HEK293 (cell line): ENCODE measurements around the gene ASB5.

Experiments used
- KLF7 ChIP-seq: fragments of 450-650 bp; formaldehyde crosslinking; IDR thresholded peaks from 2 replicates; pipeline ENCODE4 v1.5.1; 2016; ENCODE audit warnings: missing biosample characterization, missing genetic modification characterization, borderline replicate concordance
- OVOL3 ChIP-seq: fragments of 450-650 bp; formaldehyde crosslinking; IDR thresholded peaks from 2 replicates; pipeline ENCODE4 v1.5.1; 2016; ENCODE audit warnings: missing biosample characterization, missing genetic modification characterization
- YY1 ChIP-seq: fragments of 450-650 bp; formaldehyde crosslinking; IDR thresholded peaks from 2 replicates; pipeline ENCODE4 v1.5.1; 2018; ENCODE audit warnings: missing biosample characterization, missing genetic modification characterization
- ZBTB17 ChIP-seq: fragments of 450-650 bp; formaldehyde crosslinking; IDR thresholded peaks from 2 replicates; pipeline ENCODE4 v1.5.1; 2016; ENCODE audit warnings: missing biosample characterization, missing genetic modification characterization
- ZBTB8A ChIP-seq: fragments of 450-650 bp; formaldehyde crosslinking; IDR thresholded peaks from 2 replicates; pipeline ENCODE4 v1.5.1; 2016; ENCODE audit warnings: missing biosample characterization, missing genetic modification characterization
- ZNF121 ChIP-seq: fragments of 450-650 bp; formaldehyde crosslinking; IDR thresholded peaks from 2 replicates; pipeline ENCODE4 v1.5.1; 2016; ENCODE audit warnings: missing biosample characterization, missing genetic modification characterization
- ZNF214 ChIP-seq: fragments of 450-650 bp; formaldehyde crosslinking; IDR thresholded peaks from 2 replicates; pipeline ENCODE4 v1.5.1; 2017; ENCODE audit warnings: missing biosample characterization, mild to moderate bottlenecking, missing genetic modification characterization, borderline replicate concordance
- ZNF366 ChIP-seq: fragments of 450-650 bp; formaldehyde crosslinking; conservative IDR thresholded peaks from 2 replicates; pipeline ENCODE4 v1.5.1; 2016; ENCODE audit warnings: missing biosample characterization, missing genetic modification characterization
- ZNF558 ChIP-seq: fragments of 450-650 bp; formaldehyde crosslinking; IDR thresholded peaks from 2 replicates; pipeline ENCODE4 v1.5.1; 2016; ENCODE audit warnings: missing biosample characterization, missing genetic modification characterization
- ZNF561 ChIP-seq: fragments of 450-650 bp; IDR thresholded peaks from 2 replicates; pipeline ENCODE4 v1.5.1; 2018; ENCODE audit warnings: missing biosample characterization, missing genetic modification characterization, borderline replicate concordance
- ZNF658 ChIP-seq: fragments of 450-650 bp; formaldehyde crosslinking; IDR thresholded peaks from 2 replicates; pipeline ENCODE4; 2016; ENCODE audit warnings: missing biosample characterization, missing genetic modification characterization
- ZNF747 ChIP-seq: fragments of 450-650 bp; formaldehyde crosslinking; IDR thresholded peaks from 2 replicates; pipeline ENCODE4 v1.5.1; 2016; ENCODE audit warnings: missing biosample characterization, missing genetic modification characterization
- ZSCAN23 ChIP-seq: fragments of 450-650 bp; formaldehyde crosslinking; IDR thresholded peaks from 2 replicates; pipeline ENCODE4 v1.5.1; 2016; ENCODE audit warnings: missing biosample characterization, missing genetic modification characterization
- TF ChIP-seq, protein P1 (sequence below): fragments of 450-650 bp; formaldehyde crosslinking; IDR thresholded peaks from 2 replicates; pipeline ENCODE4 v1.5.1; 2016; ENCODE audit warnings: missing biosample characterization, missing genetic modification characterization
- TF ChIP-seq, protein P2 (sequence below): fragments of 450-650 bp; IDR thresholded peaks from 2 replicates; pipeline ENCODE4 v1.5.1; 2018; ENCODE audit warnings: missing biosample characterization, mild to moderate bottlenecking, missing genetic modification characterization
- TF ChIP-seq, protein P3 (sequence below): fragments of 450-650 bp; formaldehyde crosslinking; IDR thresholded peaks from 2 replicates; pipeline ENCODE4 v1.5.1; 2016; ENCODE audit warnings: missing biosample characterization, missing genetic modification characterization, borderline replicate concordance
- TF ChIP-seq, protein P4 (sequence below): fragments of 450-650 bp; formaldehyde crosslinking; IDR thresholded peaks from 2 replicates; pipeline ENCODE4 v1.5.1; 2017; ENCODE audit warnings: missing biosample characterization, missing genetic modification characterization
- TF ChIP-seq, protein P5 (sequence below): fragments of 450-650 bp; formaldehyde crosslinking; IDR thresholded peaks from 2 replicates; pipeline ENCODE4; 2016; ENCODE audit warnings: missing biosample characterization, missing genetic modification characterization
- TF ChIP-seq, protein P6 (sequence below): fragments of 450-650 bp; formaldehyde crosslinking; IDR thresholded peaks from 2 replicates; pipeline ENCODE4 v1.5.1; 2016; ENCODE audit warnings: missing biosample characterization, missing genetic modification characterization
- TF ChIP-seq, protein P7 (sequence below): fragments of 450-650 bp; formaldehyde crosslinking; IDR thresholded peaks from 2 replicates; pipeline ENCODE4 v1.5.1; 2016; ENCODE audit warnings: missing biosample characterization, missing genetic modification characterization
- TF ChIP-seq, protein P8 (sequence below): fragments of 450-650 bp; formaldehyde crosslinking; IDR thresholded peaks from 2 replicates; pipeline ENCODE4 v1.5.1; 2016; ENCODE audit warnings: missing biosample characterization, missing genetic modification characterization, low read depth
- TF ChIP-seq, protein P9 (sequence below): fragments of 450-650 bp; formaldehyde crosslinking; IDR thresholded peaks from 2 replicates; pipeline ENCODE4 v1.5.1; 2017; ENCODE audit warnings: missing biosample characterization, missing genetic modification characterization

ASB5 gene

DNA sequence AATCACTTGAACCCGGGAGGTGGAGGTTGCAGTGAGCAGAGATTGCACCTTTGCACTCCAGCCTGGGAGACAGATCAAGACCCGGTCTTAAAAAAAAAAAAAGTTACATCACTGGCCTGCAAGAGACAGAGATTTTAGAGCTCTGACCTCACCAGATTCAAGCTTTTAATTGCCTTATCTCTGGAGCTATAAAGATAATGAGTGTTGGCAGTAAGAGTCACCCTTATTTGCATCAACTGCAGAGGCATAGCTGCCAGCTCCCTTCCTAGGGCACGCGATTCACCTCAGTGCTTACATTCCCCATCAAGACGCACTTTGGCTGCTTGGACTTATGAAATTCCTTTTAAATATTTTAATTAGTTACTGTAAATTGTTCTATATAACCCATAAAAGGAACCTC lies 61.2 kb downstream of the ASB5 start (continued):
- TF ChIP-seq, protein P1, sequence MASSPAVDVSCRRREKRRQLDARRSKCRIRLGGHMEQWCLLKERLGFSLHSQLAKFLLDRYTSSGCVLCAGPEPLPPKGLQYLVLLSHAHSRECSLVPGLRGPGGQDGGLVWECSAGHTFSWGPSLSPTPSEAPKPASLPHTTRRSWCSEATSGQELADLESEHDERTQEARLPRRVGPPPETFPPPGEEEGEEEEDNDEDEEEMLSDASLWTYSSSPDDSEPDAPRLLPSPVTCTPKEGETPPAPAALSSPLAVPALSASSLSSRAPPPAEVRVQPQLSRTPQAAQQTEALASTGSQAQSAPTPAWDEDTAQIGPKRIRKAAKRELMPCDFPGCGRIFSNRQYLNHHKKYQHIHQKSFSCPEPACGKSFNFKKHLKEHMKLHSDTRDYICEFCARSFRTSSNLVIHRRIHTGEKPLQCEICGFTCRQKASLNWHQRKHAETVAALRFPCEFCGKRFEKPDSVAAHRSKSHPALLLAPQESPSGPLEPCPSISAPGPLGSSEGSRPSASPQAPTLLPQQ (tag by site-specific recombination) = 0 out of 2 replicates have a peak, but pooled peaks have one; percentile 43
- TF ChIP-seq OVOL3 (tag by site-specific recombination) = 0 out of 2 replicates have a peak, but pooled peaks have one; percentile 36
- TF ChIP-seq, protein P2, sequence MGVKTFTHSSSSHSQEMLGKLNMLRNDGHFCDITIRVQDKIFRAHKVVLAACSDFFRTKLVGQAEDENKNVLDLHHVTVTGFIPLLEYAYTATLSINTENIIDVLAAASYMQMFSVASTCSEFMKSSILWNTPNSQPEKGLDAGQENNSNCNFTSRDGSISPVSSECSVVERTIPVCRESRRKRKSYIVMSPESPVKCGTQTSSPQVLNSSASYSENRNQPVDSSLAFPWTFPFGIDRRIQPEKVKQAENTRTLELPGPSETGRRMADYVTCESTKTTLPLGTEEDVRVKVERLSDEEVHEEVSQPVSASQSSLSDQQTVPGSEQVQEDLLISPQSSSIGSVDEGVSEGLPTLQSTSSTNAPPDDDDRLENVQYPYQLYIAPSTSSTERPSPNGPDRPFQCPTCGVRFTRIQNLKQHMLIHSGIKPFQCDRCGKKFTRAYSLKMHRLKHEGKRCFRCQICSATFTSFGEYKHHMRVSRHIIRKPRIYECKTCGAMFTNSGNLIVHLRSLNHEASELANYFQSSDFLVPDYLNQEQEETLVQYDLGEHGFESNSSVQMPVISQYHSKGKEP (tag by site-specific recombination) = peak; percentile 82; the same call in 1 of the 2 replicates
- TF ChIP-seq, protein P3, sequence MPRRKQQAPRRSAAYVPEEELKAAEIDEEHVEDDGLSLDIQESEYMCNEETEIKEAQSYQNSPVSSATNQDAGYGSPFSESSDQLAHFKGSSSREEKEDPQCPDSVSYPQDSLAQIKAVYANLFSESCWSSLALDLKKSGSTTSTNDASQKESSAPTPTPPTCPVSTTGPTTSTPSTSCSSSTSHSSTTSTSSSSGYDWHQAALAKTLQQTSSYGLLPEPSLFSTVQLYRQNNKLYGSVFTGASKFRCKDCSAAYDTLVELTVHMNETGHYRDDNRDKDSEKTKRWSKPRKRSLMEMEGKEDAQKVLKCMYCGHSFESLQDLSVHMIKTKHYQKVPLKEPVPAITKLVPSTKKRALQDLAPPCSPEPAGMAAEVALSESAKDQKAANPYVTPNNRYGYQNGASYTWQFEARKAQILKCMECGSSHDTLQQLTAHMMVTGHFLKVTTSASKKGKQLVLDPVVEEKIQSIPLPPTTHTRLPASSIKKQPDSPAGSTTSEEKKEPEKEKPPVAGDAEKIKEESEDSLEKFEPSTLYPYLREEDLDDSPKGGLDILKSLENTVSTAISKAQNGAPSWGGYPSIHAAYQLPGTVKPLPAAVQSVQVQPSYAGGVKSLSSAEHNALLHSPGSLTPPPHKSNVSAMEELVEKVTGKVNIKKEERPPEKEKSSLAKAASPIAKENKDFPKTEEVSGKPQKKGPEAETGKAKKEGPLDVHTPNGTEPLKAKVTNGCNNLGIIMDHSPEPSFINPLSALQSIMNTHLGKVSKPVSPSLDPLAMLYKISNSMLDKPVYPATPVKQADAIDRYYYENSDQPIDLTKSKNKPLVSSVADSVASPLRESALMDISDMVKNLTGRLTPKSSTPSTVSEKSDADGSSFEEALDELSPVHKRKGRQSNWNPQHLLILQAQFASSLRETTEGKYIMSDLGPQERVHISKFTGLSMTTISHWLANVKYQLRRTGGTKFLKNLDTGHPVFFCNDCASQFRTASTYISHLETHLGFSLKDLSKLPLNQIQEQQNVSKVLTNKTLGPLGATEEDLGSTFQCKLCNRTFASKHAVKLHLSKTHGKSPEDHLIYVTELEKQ = peak; percentile 49; the same call in 1 of the 2 replicates
- TF ChIP-seq ZNF658 = no peak
- TF ChIP-seq, protein P4, sequence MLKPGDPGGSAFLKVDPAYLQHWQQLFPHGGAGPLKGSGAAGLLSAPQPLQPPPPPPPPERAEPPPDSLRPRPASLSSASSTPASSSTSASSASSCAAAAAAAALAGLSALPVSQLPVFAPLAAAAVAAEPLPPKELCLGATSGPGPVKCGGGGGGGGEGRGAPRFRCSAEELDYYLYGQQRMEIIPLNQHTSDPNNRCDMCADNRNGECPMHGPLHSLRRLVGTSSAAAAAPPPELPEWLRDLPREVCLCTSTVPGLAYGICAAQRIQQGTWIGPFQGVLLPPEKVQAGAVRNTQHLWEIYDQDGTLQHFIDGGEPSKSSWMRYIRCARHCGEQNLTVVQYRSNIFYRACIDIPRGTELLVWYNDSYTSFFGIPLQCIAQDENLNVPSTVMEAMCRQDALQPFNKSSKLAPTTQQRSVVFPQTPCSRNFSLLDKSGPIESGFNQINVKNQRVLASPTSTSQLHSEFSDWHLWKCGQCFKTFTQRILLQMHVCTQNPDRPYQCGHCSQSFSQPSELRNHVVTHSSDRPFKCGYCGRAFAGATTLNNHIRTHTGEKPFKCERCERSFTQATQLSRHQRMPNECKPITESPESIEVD (tag by site-specific recombination) = peak; percentile 66
- TF ChIP-seq ZNF366 (tag by site-specific recombination) = peak; percentile 77
- 0 out of 2 replicates have a peak, but pooled peaks have one; percentile 23 for TF ChIP-seq ZBTB8A
- TF ChIP-seq, protein P5, sequence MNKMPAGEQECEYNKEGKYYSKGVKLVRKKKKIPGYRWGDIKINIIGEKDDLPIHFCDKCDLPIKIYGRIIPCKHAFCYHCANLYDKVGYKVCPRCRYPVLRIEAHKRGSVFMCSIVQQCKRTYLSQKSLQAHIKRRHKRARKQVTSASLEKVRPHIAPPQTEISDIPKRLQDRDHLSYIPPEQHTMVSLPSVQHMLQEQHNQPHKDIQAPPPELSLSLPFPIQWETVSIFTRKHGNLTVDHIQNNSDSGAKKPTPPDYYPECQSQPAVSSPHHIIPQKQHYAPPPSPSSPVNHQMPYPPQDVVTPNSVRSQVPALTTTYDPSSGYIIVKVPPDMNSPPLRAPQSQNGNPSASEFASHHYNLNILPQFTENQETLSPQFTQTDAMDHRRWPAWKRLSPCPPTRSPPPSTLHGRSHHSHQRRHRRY (tag by site-specific recombination) = no peak
- TF ChIP-seq ZNF558 (tag by site-specific recombination) = peak; percentile 62; the same call in 1 of the 2 replicates
- no peak for TF ChIP-seq ZNF747 (tag by site-specific recombination)
- TF ChIP-seq ZNF214 (tag by site-specific recombination) = no peak
- TF ChIP-seq, protein P6, sequence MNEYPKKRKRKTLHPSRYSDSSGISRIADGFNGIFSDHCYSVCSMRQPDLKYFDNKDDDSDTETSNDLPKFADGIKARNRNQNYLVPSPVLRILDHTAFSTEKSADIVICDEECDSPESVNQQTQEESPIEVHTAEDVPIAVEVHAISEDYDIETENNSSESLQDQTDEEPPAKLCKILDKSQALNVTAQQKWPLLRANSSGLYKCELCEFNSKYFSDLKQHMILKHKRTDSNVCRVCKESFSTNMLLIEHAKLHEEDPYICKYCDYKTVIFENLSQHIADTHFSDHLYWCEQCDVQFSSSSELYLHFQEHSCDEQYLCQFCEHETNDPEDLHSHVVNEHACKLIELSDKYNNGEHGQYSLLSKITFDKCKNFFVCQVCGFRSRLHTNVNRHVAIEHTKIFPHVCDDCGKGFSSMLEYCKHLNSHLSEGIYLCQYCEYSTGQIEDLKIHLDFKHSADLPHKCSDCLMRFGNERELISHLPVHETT (tag by site-specific recombination) = peak; percentile 79; the same call in 1 of the 2 replicates
- no peak for TF ChIP-seq ZNF561 (tag by site-specific recombination)
- peak; percentile 51; the same call in 1 of the 2 replicates for TF ChIP-seq ZBTB17 (tag by site-specific recombination)
- TF ChIP-seq, protein P7, sequence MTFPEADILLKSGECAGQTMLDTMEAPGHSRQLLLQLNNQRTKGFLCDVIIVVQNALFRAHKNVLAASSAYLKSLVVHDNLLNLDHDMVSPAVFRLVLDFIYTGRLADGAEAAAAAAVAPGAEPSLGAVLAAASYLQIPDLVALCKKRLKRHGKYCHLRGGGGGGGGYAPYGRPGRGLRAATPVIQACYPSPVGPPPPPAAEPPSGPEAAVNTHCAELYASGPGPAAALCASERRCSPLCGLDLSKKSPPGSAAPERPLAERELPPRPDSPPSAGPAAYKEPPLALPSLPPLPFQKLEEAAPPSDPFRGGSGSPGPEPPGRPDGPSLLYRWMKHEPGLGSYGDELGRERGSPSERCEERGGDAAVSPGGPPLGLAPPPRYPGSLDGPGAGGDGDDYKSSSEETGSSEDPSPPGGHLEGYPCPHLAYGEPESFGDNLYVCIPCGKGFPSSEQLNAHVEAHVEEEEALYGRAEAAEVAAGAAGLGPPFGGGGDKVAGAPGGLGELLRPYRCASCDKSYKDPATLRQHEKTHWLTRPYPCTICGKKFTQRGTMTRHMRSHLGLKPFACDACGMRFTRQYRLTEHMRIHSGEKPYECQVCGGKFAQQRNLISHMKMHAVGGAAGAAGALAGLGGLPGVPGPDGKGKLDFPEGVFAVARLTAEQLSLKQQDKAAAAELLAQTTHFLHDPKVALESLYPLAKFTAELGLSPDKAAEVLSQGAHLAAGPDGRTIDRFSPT (tag by site-specific recombination) = peak; percentile 86
- TF ChIP-seq, protein P8, sequence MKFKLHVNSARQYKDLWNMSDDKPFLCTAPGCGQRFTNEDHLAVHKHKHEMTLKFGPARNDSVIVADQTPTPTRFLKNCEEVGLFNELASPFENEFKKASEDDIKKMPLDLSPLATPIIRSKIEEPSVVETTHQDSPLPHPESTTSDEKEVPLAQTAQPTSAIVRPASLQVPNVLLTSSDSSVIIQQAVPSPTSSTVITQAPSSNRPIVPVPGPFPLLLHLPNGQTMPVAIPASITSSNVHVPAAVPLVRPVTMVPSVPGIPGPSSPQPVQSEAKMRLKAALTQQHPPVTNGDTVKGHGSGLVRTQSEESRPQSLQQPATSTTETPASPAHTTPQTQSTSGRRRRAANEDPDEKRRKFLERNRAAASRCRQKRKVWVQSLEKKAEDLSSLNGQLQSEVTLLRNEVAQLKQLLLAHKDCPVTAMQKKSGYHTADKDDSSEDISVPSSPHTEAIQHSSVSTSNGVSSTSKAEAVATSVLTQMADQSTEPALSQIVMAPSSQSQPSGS (tag by site-specific recombination) = peak; percentile 61
- TF ChIP-seq YY1 = no peak
- TF ChIP-seq KLF7 (tag by site-specific recombination) = no peak
- TF ChIP-seq ZSCAN23 (tag by site-specific recombination) = 0 out of 2 replicates have a peak, but pooled peaks have one; percentile 75
- no peak for TF ChIP-seq ZNF121 (tag by site-specific recombination)
- TF ChIP-seq, protein P9, sequence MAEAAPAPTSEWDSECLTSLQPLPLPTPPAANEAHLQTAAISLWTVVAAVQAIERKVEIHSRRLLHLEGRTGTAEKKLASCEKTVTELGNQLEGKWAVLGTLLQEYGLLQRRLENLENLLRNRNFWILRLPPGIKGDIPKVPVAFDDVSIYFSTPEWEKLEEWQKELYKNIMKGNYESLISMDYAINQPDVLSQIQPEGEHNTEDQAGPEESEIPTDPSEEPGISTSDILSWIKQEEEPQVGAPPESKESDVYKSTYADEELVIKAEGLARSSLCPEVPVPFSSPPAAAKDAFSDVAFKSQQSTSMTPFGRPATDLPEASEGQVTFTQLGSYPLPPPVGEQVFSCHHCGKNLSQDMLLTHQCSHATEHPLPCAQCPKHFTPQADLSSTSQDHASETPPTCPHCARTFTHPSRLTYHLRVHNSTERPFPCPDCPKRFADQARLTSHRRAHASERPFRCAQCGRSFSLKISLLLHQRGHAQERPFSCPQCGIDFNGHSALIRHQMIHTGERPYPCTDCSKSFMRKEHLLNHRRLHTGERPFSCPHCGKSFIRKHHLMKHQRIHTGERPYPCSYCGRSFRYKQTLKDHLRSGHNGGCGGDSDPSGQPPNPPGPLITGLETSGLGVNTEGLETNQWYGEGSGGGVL = peak; percentile 37; the same call in 1 of the 2 replicates
